Hematopoietic multipotent progenitor cell treated with erythropoietin and hydrocortisone succinate and interleukin-3 and kit ligand, for 6 days (in vitro differentiated cells): Measurements from ENCODE around the gene VASN.
"Not testable (repeated sequence)": the region's sequence is repeated elsewhere in the genome, so short reads cannot be mapped to it uniquely, and the experiment has no call there.

Experiments used
- DNase-seq: peaks from one replicate; pipeline ENCODE4 v3.0.0-alpha.2; 2015

The VASN gene

DNA sequence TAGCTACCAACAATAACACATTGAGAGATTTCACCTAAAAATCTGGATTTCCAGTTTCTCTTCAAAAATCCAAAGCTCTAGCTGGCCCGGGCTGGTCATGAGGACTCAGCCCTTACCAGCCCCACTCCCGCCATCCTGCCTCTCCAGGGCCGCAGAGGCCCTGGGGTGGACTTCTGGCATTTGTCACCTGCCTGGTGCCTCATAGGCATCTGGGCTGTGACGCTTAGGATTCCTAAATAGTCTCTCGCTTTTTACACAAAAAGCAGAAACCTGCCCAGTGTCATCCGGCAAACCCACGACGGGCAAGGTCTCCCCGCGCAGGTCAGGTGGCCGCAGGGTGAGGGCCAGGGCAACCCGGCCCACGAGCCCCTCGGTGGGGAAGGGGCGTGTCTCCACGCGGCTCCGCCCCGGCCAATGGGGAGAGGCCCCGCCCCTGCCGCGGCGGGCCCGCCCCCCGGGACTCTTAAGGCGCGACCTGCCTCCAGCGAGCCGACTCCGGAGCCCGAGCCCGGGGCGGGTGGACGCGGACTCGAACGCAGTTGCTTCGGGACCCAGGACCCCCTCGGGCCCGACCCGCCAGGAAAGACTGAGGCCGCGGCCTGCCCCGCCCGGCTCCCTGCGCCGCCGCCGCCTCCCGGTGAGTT is at the start of gene VASN:
VASN (plus strand) TSS at position 492 of the 644 bp plus-strand sequence. CDS start 9,030 bp downstream, outside the sequence.
- peak; percentile 81 for DNase-seq

DNA sequence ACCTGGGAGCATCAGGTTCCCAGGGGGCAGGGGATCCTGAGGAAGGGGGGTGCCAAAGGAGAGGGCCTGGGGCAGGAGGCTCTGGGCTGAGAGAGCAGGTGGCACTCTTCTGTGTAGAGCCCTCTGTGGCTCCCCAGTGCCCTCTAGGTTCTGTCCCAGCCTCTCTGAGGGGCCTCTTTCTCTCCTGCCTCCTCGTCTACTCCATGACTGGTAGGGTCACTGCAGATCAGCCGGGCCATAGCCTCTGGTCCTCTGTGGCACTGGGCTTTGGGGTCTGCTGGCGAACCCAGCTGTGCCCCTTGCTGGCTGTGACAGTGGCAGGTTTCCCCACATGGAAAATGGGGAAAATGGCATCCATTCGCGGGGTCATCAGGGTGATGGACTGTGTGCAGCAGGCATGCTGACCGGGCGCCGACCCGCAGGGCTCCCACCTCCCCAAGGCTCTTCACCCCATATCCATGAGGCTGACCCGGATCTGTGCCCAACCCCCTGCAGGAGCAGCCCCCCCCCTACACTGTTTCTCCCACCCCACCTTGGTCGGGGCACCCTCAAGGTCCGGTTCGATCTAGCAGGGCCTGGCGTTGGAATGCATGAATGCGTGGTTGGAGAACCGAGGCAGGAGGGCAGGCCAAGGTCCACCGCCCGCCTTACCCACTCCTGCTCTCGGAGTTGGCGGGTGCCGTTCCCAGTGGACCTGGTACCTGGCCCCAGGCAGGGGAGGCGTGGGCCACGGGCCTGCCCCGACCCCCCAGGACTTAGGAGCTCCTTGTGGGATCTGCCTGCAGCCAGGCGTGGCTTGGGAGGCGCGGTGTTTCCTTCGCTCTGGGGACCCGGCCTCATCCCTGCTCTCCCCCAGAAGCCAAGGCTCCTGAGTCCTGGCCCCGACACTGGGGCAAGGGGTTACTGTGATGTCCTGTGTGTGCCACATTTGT is 49.3 kb upstream of the VASN start:
- DNase-seq, result no peak

DNA sequence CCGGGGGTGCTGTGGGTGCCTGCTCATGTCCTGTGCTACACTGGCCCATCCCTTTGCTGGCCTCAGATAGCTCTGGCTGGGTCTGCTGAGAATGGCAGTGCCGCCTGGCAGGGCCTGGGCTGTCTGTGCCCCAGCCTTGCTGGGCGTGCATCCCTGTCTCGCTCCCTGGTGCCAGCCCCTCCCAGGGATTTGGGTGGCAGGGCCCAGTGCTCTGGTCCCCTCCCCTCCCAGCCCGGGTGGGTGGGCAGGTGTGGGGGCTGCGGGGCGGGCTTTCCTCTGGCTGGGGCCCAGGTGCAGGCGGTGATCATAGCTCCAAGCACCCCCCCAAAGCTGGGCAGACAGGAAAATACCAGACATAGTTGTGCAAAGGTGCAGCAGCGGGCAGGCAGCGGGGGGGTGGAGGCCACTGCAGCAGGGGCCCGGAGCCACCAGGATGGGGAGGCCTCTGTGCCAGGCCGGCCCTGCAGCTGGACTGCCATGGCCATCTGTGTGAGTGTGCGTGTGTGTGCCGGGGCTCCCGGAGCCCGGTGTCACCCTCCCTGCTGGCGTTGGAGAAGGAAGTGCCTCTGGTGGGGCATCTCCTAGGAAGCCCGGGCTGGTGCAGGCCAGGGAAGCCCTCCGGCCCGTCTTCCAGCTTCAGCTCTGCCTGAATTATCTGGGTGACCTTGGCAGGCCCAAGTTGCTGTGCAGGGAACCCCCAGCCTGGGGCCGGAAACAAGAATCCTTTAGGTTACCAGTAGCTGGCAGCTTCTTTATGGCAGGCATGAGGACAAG is 48.4 kb upstream of the VASN start:
- DNase-seq, result no peak

DNA sequence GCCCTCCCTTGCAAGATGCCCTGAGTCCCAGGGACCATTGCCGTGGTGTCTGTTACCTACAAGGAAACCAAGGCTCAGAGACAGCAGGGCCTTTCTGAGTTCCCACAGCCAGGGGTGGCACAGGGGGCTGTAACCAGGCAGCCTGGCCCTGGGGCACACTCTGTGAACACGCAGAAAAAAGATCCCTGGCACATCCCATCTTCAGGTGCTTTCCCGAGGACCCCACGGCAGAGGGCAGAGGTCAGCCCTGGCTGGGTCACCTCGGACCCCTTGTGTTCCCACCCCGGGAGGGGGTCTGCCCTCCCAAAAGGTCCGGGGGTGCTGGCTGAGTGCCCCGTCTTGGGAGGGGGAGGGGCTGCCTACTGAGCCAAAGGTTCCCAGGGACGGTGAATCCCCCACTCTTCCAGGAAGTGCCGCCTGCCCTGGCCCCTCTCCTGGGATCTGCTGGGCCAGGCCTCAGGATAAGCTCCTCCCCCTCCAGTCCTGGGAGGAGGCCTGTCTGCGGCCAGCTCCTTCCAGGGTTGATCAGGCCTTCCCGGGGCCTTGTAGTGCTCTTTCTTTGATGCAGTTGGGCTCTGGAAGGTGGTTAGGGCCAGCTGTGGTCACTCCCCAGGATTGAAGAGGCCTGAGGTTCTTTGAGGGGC is 47.7 kb upstream of the VASN start:
- DNase-seq, result no peak

DNA sequence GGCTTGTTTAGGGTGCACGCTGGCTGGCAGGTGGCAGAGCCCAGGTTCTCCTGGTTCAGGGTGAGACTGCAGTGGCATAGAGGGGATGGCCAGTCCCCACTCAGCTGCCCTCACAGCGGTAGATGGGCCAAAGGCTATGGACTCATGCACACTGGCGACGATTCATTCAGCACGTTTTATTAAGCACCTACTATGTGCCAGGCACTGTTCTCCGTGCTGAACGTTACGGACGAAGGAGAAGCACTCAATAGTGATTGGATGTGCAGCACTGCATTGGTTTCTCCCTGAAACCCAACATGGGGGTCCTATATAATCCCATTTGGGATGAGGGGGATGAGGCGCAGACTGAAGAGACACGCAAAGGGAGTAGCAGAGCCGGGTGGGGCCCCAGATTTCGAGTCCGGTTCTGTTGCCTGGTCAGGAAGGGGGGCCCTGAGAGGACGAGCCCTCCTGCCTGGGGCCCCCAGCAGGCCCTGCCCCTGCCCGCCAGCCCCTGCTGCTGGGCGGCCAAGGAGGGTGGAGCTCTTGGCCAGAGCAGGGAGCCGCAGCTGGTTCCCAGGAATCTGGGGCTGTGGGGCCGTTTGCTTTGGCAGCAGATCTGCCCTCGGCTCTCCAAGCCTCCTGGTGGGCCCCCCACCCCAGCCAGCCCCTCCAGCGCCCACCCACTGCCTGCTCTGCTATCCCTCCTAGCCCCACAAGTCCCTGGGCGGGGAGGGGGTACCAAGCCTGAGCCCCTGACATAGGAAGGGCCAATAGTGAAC is 47.0 kb upstream of the VASN start:
- DNase-seq, result no peak

DNA sequence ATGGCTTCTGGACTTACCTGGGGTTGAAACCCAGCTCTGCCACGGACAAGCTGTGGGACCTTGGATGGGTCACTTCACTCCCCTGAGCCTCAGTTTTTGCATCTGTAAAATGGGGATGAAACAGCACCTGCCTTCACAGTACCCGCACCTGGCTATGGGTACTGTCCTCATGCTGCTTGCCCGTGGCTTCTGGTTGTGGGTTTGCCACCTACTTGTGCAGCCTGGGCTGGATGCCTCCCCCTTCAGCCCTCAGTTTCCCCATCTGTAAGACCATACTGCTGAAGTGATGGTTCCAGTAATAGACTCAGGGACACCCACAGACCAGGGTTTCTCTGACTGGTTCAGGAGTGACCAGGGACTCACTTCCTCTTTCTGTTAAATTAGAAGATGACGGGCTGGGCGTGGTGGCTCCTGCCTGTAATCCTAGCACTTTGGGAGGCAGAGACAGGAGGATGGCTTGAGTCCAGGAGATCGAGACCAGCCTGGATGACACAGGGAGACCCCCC is 46.3 kb upstream of the VASN start:
- DNase-seq, result no peak

DNA sequence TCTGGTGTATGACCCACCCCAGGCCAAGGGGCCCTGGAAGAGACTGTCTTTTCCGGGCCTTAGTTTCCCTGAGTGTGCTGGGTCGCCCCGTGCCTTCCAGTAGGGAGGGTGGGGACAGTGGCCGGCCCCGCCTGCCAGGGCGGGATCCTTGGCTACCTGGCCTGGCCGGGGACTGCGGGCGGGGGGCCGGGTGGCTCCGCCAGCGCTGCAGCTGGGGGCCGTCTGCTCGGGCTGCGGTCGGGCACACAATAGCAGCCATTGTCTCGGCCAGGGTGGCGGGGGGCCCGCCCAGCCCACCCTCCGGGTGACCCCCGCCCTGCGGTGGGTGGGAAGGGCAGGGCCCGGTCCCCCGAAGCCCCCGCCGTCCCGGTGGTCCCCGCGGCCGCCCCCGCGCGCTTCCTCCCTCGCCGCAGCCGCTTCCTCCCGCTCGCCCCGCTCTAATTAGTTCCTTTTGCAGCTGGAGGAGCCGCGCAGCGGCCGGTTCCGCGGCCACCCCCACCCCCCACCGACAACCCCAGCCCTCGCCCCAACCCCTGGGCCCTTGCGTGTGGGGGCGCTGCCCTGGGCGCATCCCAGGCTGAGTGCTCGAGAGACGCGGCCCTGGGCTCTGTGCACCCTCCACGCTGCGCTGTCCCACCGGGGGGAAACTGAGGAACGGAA is 44.1 kb upstream of the VASN start:
- no peak for DNase-seq

DNA sequence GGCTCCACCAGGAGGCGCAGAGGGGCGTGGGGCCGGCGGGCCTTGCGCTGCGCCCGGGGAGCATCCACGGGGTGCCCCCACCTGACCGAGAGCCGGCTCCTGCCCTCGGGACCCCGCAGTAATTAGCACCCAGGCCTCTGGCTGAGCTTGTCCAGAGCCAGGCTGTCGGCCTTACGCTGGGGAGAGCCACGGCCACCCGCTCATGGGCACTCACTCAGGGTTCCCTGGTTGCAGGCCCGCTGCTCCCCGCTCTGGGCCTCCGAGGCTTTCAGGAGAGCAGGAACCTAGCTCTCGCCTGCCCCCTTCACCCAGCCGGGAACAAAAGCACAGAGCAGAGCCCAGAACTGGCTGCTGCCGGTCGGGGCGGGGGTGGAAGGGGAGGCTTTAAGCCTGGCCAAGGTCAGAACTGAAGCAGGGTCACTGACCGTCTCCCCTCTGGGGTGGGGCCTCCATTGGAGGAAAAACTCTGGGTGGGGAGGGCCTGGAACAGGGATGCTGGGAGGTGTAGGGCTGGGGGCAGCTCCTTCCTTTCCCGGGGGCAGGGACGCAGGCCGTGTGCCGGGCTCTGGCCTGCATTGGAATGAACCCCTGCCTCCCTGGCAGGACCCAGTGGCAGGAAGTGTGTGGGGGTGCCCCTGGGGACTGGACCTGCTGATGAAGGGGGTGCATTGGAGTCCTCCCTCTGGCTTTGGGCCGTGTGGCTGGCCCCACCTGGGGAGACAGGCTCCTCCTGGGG is 43.4 kb upstream of the VASN start:
- peak; percentile 86 for DNase-seq

DNA sequence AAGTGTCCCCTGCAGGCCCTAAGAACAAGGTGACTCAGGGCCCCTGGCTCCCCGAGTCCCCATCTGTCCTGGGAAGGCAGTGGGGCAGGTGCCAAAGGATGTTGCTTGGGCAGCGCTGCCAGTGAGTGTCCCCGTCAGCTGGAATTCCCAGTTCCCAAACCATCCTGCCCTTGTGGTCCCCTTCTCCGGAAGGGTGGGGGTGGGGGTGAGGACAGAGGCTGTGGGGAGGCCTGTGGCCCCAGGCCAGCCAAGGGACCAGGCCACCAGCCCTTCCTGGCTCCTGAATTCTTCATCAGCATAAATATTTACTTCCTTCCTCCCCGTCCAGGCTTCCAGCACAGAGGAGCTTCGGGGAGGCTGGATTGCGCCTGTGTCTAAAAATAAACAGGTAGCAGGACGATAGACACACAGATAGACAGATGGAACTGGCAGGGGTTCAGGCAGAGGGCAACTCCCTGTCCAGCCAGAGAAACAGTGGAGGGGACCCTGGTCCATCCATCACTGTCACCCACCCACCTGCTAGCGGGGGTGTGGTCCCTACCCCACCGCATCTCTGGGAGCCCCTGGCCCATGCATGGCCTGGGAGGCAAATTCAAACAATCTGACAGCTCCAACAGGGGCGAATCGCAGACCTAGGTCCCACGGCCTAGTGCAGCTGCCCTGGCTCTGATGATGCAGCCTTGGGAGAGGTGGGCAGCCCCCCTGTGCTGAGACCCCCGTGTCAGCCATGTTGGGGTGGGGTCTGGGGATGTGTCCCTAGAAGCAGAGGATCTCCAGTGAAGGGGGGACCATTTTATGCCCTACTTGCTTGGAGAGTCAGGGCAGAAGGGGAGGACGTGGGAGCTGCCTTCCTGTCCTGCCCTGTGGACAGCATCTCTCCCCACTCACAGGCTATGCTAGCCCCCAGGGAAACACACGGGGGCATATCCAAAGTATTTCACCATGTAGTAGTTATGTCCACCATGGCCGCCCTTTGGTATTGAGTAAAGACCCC is 42.6 kb upstream of the VASN start:
- no peak for DNase-seq

DNA sequence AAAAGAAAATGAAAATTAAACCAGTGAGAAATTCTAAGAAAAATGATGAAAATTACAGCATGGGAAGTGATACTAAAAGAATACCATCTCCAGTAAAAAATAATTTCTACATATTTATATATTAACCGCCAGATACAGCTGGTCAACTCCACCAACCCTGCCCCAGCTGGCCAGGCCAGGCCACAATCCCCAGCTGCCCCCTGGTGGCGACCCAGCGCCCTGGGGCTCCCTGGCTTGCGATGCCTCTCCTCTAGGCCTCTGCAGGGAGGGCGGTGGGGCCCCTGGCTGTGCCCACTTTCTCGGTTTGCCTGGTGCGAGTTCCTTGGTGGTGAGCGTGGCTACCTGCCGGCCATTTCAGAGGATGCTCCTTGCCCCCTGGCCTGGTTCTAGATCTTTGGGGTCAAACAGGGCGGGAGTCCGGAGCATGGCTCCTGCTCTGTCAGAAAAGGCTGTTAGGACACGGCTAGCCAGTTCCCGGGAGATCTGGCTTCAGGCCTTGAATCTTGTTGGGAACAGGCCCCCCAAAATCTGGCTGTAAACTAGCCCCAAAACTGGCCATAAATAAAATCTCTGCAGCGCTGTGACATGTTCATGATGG is 41.3 kb upstream of the VASN start:
- peak; percentile 81 for DNase-seq

DNA sequence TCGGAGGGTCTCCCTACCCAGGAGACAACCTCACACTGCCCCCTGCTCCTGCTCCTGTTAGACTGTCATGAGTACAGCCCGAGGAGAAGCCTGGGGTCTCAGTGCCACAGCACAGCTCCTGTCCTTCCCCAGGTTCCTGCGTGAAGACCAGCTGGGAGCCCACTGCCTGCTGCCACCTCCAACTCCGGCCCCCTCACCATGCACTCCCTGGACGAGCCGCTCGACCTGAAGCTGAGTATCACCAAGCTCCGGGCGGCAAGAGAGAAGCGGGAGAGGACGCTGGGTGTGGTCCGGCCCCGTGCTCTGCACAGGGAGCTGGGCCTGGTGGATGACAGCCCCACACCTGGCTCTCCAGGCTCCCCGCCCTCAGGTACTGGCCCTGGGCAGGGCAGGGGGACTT is 39.6 kb upstream of the VASN start:
- no peak for DNase-seq

DNA sequence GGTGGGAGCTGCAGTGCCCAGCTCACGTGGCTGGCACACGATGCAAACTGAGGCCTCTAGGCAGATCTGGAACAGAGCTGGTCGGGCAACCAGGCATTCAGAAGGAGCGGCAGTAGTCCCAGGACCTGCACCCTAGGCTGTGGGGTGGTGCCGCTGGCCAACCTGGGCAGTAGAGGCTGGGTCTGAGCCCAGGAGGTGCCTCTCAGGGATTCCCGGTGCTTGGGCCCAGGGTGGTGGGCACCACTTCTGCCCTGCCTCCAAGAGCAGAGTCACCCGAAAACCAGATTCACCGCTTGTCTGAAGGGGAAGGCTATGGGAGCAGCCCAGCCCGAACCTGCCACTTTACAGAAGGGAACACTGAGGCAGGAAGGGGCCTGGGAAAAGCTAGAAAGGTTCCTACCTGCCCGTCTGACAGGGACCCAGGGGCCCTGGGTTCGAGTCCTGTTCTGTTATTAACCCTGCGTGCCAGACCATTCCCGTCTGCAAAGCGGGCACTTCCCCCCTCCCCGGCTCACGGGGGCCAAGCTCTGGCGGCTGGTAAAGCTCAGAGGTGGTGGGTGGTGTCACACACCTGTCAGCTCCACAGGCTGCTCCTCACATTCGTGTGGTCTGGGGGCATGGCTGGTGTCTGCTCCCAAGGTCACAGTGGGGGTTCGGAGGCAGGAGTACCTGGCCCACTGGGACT is 38.9 kb upstream of the VASN start:
- no peak for DNase-seq

DNA sequence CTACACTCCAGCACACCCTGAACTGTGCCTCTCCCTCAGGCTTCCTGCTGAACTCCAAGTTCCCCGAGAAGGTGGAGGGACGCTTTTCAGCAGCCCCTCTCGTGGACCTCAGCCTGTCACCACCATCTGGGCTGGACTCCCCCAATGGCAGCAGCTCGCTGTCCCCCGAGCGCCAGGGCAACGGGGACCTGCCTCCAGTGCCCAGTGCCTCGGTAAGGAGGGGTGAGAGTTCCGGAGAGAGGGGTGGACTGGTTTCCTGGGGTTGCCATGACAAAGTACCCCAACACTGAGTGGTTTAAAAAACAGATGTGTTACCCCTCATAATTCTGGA is 38.4 kb upstream of the VASN start:
- DNase-seq, result no peak

DNA sequence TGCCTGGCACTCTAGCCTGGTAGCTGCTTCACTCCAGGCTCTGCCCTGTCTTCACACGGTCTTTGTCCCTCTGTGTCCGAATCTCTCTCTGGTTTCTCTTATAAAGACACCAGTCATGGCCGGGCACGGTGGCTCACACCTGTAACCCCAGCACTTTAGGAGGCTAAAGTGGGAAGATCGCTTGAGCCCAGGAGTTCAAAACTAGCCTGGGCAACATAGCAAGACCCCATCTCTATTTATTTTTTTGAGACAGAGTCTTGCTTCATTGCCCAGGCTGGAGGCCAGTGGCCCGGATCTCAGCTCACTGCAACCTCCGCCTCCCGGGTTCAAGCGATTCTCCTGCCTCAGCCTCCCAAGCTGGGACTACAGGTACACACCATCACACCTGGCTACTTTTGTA is 37.9 kb upstream of the VASN start:
- DNase-seq, result not testable (repeated sequence)

DNA sequence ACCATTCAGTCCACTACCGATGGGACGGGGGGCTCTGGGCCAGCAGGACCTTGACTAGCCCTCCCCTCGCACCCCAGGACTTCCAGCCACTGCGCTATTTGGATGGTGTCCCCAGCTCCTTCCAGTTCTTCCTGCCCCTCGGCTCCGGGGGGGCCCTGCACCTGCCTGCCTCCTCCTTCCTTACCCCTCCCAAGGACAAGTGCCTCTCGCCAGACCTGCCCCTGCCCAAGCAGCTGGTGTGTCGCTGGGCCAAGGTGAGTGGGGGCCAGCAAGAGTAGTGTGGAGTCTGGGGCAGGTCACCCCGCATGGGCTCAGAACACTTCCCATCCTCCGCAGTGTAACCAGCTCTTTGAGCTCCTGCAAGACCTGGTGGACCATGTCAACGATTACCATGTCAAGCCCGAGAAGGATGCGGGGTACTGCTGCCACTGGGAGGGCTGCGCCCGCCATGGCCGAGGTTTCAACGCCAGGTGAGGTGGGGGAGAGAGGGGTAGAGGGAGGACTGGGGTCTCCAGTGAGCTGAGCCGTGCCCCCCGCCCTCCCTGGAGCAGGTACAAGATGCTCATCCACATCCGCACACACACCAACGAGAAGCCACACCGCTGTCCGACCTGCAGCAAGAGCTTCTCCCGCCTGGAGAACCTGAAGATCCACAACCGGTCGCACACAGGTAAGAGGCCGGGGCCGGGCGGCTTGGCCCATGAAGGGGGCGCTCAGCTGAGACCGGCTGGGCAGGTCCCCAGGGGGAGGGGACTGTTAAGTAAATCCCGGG is 36.7 kb upstream of the VASN start:
- DNase-seq, result no peak

DNA sequence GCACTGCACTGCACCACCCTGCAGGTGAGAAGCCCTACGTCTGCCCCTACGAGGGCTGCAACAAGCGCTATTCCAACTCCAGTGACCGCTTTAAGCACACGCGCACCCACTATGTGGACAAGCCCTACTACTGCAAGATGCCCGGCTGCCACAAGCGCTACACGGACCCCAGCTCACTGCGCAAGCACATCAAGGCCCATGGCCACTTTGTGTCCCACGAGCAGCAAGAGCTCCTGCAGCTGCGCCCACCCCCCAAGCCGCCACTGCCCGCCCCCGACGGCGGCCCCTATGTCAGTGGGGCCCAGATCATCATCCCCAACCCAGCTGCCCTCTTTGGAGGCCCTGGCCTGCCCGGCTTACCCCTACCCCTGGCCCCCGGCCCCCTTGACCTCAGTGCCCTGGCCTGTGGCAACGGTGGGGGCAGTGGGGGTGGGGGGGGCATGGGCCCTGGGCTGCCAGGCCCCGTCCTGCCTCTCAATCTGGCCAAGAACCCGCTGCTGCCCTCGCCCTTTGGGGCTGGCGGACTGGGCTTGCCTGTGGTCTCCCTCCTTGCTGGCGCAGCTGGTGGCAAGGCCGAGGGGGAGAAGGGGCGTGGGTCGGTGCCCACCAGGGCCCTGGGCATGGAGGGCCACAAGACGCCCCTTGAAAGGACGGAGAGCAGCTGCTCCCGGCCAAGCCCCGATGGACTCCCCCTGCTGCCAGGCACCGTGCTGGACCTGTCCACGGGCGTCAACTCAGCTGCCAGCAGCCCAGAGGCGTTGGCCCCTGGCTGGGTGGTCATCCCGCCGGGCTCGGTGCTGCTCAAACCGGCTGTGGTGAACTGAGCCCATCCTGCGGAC is 34.7 kb upstream of the VASN start:
- no peak for DNase-seq
